ENCODE measurements around the gene AKR1C2.
"Not testable (repeated sequence)": the region's sequence is repeated elsewhere in the genome, so short reads cannot be mapped to it uniquely, and the experiment has no call there.

AKR1C2 gene

DNA sequence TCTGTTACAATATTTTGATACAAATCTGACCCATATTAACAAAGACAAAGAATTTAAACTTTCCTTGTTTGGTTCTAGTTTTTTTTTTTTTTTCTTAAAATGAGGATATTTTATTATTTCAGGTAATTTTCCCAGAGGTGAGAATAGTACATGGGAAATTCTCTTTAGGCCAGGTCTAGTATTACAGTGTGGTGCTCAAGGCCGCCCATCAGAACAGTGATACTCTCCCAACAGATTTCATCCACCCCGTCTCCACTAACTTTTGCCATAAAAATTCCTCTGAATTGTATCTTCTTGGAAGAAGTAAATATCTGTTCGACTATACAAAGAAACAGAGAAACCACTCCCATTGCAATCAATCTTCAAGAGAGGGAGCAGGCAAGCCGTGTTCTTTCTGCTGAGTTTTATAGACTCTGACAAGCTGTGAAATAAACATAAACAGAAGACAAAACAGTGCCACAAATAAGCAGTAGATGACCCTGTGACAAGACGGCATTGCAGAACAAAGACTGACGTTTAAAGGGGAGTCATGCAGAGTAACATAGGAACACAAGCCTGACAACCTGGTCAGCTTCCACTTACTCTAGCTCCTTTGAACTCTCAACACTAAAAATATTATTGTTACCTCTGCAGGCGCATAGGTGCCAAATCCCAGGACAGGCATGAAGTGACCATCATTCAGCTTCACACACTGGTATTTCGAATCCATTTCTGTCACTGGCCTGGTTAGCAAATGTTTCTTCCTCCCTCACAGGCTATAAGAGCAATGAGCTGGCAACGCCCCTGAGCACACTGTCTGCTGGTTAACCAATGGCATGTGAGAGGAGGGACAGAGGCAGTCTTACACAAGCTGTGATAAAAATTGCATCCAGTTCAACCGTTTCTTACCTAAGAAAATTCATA is at the start of gene AKR1C2:
Gene AKR1C2, minus strand, starts transcription at position 731 of the 903 bp plus-strand sequence. Its CDS starts 22 bp downstream, at position 709.
- DNase-seq (ENCODE audit: low read depth), result peak; percentile 9

DNA sequence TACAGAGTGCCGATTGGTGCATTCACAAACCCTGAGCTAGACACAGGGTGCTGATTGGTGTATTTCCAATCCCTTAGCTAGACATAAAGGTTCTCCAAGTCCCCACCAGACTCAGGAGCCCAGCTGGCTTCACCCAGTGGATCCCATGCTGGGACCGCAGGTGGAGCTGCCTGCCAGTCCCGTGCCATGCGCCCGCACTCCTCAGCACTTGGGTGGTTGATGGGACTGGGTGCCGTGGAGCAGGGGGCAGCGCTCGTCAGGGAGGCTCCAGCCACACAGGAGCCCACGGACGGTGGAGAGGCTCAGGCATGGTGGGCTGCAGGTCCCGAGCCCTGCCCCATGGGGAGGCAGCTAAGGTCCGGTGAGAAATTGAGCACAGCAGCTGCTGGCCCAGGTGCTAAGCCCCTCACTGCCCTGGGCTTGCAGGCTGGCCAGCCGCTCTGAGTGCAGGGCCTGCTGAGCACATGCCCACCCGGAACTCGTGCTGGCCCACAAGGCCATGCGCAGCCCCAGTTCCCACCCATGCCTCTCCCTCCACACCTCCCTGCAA is 49.4 kb upstream of the AKR1C2 start:
- DNase-seq (ENCODE audit: low read depth), result not testable (repeated sequence)

DNA sequence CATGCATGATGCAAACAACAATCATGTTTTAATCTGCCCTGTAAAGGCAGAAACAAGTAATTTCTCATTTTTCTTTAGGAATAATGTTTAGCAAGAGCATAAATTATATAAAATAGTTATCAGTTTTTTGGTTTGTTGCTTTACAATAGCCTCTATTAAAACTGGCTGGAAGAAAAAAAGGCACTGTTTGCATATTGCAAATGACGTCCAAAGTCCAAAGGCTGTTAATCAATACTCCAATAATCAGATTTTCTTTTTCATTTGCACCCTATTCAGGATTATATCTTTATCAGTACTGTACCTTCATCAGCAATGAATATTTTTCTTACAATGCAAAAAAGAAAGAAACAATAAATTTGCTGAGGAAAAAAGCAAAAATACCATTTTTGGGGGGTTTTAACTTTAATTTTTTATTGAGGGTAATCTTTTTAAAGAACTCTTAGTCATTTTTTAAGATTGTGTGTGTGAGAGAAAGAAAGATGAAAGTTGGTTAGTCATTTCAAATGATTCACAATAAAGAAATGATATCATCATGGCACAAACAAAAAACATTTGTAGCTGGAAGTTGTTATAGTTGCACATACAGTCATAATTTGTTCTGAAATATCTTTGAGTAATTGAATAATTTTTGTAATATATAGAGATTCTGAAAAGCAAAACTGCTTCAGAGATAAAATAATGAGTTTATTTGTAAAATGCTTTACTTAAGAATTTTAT is 44.4 kb upstream of the AKR1C2 start:
- DNase-seq (ENCODE audit: low read depth), result peak; percentile 67

DNA sequence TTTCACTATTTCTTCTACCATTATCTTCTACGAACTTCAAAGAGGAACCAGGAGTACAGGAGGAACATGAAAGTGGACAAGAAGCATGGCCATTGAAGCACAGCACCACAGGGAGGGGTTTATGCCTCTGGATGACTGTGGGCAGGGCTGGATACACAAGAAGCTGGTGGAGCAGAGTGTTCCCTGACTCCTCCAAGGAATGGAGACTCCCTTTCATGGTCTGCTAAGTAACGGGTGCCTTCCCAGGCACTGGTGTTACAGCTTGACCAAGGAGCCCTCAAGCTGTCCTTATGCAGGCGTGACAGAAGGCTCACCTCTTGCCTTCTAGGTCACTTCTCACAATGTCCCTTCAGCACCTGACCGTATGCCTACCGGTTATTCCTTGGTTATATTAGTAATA is 43.4 kb upstream of the AKR1C2 start:
- DNase-seq (ENCODE audit: low read depth), result not testable (repeated sequence)

DNA sequence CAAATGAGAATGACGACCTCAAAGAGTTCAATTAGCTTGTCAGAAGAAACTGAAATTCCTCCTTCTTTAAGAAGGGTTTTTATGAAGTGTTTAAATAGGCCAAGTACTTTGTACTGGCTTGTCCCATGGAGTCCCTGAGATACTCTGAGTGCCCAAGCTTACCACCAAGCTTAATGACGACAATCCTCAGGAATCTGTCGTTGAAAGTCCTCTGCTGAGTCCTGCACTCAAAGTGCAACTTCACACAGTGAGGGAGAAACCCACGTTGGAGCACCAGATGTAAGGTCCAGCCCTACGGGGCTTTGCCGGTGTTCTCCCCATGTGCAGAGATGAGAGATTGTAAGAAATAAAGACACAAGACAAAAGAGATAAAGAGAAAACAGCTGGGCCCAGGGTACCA is 42.8 kb upstream of the AKR1C2 start:
- DNase-seq (ENCODE audit: low read depth), result no peak

DNA sequence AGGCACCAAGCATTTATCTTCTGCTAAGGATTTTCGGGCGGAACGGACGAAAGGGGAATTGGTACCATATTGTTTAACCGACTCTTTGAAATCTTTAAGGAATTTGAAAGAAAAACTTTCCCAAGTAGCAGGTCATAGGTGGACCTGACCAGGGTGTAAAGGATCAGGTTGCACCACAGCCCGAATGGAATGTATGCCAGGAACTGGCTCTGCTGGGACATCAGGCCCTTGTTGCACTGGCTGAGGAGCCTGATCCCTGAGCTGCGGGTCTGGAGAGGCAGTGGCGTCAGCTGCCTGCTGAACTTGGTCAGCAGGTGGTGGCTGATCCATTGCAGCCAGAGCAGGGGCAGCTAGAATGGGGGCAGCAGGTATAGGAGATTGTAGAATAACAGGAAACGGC is 41.4 kb upstream of the AKR1C2 start:
- DNase-seq (ENCODE audit: low read depth), result no peak

DNA sequence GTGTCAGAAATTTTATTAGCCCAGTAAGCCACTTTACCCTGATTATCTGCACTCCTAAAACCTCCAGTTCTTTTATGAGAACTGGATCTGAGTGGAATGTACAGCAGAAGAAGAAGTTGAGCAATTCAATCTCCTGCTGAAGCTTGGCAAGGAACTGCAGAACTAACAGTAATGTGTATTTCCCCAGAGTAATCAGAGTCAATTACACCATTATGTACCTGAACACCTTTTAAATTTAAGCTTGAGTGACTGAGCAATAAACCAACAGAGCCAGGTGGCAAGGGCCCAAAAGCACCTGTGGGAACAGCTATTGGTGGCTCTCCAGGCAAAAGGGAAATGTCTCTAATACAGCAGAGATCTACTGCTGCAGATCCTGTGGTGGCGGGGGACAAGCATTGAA is 40.1 kb upstream of the AKR1C2 start:
- no peak for DNase-seq (ENCODE audit: low read depth)

DNA sequence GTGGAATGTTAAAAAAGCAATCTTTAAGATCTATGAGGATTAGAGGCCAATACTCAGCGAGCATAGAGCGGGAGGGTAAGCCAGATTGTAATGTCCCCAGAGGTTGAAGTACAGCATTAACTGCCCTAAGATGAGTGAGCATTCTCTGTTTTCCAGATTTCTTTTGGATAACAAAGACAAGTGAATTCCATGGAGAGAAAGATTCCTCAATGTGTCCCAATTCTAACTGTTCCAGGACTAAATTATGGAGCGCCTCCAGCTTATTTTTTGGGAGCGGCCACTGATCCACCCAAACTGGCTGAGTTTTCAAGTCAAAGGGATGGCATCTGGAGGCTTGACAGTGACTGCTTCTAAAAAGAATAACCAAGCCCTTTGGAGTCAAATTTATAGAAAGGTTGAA is 39.3 kb upstream of the AKR1C2 start:
- DNase-seq (ENCODE audit: low read depth), result no peak

DNA sequence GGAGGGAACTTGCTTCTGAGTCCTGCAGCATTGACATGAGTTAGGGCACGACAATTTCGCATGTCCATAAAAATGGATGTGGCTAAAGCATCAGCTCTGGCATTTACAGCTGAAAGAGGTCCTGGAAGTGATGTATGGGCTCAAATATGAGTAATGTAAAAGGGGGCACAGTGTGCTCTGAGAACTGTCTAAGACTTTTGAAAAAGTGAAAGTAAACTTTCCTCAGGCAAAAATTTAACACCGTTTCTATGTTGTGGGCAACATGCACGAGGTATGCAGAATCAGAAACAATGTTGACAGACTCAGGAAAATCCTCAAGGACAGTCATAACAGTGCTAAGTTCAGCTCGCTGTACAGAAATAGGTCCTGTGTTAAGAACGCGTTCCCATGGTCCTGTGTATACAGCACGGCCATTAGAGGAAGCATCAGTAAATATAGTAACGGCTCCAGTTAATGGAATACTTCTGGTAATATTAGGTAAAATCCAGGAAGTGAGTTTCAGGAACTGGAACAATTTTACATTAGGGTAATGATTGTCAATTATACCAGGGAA is 37.9 kb upstream of the AKR1C2 start:
- no peak for DNase-seq (ENCODE audit: low read depth)

DNA sequence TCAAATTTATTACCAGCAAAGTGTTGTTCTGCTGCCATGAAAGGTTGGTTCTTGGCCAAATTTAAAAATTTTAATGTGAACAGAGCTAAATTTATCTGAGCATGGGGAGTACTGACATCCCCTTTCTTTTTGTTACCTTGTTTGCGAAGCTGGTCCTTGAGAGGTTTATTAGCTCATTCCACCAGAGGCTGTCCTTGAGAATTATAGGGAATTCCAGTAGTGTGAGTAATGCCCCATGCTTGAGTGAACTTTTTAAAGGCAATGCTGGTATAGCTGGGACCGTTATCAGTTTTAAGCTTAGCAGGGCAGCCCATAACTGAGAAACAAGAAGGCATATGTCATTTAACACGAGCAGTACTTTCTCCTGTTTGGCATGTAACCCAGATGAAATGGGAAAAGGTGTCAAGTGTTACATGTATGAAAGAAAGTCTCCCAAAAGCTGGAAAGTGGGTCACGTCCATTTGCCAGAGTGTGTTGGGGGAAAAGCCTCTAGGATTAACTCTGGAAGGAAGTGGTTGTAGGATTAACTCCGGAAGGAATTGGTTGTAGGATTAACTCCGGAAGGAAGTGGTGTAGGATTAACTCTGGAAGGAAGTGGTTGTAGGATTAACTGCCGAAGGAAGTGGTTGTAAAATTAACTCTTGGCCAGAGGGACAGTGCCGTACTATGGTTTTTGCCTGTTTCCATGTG is 37.3 kb upstream of the AKR1C2 start:
- peak; percentile 41 for DNase-seq (ENCODE audit: low read depth)

DNA sequence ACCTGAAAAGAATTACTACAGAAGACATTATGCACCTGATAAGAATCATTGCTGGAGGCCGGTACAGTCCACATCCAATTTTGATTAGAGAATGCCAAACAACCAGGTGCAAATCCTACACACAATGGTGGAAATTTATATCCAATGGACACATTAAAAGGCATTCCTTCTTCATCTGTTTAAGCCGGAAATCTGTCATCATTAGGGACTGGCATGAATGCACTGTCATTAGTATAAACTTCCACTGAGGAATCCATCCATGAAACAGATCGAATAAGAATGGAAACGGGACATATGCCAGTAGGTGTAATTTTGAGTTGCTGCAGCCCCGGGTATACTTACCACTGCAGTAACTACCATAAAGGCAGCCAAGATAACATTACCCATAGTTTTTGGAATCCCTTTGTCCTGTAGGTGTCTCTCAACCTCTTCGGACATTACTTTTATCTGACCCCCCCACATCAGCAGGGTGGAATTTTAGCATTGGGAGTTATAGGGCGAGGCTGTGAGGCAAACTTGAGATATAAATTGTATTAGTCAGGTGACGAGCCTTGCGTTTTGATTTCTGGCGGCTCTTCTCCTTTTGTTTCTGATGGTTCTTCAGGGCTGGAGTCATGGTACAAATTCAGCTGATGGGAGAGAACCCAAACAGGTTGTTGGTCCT is 36.5 kb upstream of the AKR1C2 start:
- DNase-seq (ENCODE audit: low read depth), result no peak

DNA sequence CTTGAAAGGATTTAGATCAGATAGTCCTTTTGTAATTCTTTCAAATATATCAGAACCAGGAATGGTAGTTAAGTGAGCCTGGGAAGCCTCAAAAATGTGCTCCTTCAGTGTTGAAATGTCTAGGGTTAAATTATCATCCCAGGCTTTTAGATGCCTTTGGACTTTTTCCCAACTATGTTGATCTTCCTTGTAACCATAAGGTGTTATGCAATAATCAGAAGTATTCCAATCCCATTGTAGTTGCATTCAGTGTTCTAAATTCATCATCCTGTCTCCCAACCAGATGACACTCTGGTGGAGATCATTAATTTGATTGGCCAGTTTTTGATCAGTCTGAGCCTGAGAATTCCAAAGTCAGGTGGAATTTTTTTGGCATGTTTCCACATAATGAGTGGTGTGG is 35.1 kb upstream of the AKR1C2 start:
- no peak for DNase-seq (ENCODE audit: low read depth)

DNA sequence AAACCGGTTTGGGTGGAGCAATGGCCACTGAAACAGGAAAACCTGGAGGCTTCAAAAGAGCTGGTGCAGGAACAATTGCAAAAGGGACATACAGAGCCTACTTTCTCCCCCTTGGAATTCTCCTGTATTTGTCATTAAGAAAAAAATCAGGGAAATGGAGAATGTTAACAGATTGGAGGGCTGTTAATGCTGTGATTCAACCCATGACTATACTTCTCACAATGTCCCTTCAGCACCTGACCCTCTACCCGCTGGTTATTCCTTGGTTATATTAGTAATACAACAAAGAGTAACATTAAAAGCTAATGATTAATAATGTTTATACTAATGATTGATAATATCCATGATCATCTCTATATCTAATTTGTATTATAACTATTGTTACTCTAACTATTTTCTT is 34.4 kb upstream of the AKR1C2 start:
- DNase-seq (ENCODE audit: low read depth), result no peak

DNA sequence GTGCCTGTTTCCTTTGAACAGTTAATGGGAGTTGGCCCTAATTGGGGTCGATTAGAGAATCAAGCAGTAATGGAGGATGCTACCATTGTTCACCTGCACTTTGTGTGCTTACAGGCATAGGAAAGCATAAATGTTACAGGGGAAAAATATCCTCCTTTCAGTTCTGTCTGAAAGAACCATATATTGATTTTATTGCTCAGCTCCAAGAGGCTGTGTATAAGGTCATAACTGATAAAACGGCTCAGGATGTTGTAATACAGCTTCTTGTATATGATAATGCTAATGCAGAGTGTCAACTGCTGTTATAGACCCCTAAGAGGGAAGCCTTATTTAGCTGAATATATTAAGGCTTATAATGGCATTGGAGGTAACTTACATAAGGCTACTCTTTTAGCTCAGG is 32.9 kb upstream of the AKR1C2 start:
- DNase-seq (ENCODE audit: low read depth), result no peak

DNA sequence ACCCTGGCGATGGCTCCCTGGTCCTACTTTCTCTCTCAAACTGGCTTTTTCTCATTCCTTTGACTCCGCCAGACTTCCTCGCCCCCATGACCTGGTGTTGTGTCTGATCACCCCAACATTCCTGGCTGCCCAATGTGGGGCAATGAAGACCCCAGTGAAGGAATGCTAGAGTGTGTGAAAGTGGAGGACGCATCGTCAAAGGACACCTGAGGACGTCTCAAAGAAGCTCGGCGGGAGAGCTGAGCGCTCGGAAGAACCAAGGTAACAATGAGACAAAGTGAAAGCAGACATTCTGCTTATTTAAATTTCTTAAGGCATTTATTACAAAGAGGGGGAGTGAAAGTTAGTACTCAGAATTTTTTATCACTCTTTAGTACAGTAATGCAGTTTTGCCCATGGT is 31.7 kb upstream of the AKR1C2 start:
- DNase-seq (ENCODE audit: low read depth), result no peak

DNA sequence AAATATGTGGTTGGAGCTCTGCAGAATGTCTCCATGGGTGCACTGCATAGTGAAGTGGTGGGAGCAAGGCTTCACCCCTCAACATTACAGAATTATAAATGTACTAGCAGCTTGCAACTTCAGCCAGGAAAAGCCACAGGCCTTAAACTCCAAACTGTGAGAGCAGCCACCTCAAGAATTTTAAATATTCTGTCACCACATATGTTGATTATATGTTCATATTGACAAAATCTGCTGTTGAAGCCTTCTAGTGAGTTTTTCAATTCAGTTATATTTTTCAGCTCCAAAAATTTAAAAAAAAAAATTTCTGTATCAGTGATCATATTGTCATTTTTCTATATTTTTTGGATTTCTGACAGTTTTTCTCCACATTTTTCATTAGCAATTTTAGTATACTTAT is 30.9 kb upstream of the AKR1C2 start:
- DNase-seq (ENCODE audit: low read depth), result no peak

DNA sequence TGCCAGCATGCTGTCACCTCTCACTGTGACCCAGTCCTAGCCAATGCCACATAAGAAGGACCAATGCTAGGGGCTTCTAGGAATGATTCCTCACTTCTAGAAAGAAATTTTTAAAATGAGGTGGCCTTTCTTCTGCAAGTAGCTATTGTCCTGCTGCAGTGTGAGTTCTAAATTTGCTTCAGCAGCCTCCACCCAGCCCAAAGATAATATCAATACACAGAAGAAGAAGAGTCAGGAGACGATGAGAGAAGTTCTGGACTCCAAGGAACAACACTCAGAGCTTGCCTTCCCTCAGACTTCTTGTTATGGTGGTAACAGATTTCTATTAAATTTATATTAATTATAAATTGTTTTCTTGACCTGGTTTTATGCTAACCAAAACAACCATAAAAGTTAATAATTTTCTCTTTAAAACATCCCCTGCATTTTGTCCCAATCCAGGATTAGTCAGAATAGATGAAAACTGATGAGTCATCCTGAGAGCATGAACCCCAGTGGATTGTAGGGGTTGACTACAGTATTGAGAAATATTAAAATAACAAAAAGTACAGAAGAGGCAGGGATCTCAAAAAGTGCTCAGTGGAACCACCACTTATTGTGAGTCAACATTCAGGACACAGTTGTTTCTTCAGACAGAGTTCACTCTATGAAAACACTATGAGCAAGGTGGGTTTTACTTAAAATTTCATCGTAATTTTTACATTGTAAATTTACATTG is 29.6 kb upstream of the AKR1C2 start:
- DNase-seq (ENCODE audit: low read depth), result peak; percentile 84

DNA sequence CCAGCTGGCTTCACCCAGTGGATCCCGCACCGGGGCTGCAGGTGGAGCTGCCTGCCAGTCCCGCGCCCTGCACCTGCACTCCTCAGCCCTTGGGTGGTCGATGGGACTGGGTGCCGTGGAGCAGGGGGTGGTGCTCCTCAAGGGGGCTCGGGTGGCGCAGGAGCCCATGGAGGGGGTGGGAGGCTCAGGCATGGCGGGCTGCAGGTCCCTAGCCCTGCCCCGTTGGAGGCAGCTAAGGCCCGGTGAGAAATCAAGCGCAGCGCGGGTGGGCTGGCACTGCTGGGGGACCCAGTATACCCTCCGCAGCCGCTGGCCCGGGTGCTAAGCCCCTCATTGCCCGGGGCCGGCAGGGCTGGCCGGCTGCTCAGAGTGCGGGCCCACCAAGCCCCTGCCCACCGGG is 28.8 kb upstream of the AKR1C2 start:
- DNase-seq (ENCODE audit: low read depth), result not testable (repeated sequence)

DNA sequence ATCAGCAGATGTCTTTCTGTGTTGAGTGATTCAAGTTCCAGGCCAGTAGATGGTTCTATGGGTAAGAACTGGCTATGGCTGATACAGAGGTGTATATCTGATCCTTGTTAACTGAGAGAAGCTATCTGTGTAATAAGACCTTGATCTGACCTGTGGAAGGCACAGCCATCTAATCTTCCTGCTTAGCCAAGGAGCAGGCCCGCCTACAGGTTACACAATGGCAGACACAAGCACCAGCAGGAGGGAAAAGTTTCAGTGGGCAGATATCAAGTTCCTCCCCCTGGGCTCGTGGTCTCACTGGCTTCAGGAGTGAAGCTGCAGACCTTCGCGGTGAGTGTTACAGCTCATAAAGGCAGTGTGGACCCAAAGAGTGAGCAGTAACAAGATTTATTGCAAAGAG is 27.9 kb upstream of the AKR1C2 start:
- not testable (repeated sequence) for DNase-seq (ENCODE audit: low read depth)

DNA sequence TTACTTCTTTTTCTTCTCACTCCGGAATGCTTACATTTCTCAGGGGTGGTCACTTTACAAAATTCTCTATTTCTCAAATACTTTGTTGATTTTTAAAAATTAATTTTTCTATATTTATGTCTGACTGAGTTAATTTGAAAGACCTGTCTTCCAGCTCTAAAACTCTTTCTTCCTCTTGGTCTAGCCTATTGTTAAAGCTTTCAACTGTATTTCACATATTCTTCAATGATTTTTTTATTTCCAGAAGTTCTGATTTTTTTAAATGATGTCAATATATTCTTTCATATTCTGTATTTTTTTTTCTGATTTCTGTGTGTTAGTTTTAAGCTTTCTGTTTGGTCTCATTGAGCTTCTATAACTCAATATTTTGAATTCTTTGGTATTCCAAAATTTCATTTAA is 27.3 kb upstream of the AKR1C2 start:
- no peak for DNase-seq (ENCODE audit: low read depth)

DNA sequence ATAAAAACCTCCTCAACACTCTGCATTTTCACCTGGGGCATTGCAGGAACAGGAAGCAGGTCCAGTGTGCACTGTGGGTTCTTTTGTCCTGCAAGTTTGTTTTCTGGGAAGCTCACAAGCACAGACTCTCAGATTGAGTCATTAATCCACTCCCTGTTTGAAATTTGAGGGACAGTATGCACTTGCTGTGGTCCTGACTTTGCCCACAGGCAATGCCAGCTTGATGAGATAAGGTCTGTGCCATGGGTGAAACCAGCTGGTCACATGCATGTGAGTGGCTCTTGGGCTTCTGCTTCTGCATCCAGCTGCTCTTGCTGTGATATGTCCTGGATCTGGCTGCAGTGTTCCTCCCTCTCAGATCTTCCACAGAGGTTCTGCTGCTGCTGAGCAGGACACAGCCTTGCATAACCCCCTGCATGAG is 21.8 kb upstream of the AKR1C2 start:
- not testable (repeated sequence) for DNase-seq (ENCODE audit: low read depth)
